Smooth muscle cell (in vitro differentiated cells): Measurements from ENCODE around the gene PDE4B. TPM values are rescaled to one million over a fixed set of nuclear protein-coding genes. Genes with fewer than 3 reads are reported as not detected.

Source experiments
- DNase-seq: peaks from one replicate; lab custom pipeline; 2025; ENCODE audit not compliant: unreplicated experiment; lab: John Stamatoyannopoulos, UW
- H2AFZ ChIP-seq: fragments of 200-600 bp; sonication (generic); 2 replicates; pipeline ENCODE4 v1.6.0; 2016; ENCODE audit warnings: antibody characterized with exemption, low read depth, mild to moderate bottlenecking
- H3F3A ChIP-seq: fragments of 200-600 bp; sonication (generic); 2 replicates; pipeline ENCODE4 v1.6.0; 2017; ENCODE audit warnings: antibody characterized with exemption, low read depth
- H3K27ac ChIP-seq: fragments of 200-600 bp; sonication (generic); 2 replicates; pipeline ENCODE4 v1.5.1; 2016; ENCODE audit warnings: low read depth, mild to moderate bottlenecking
- H3K27me3 ChIP-seq: fragments of 200-600 bp; sonication (generic); 2 replicates; pipeline ENCODE4 v1.6.1; 2016; ENCODE audit warnings: low read depth, mild to moderate bottlenecking
- H3K36me3 ChIP-seq: fragments of 200-600 bp; sonication (generic); 2 replicates; pipeline ENCODE4 v1.5.1; 2016; ENCODE audit warnings: low read depth
- H3K4me1 ChIP-seq: fragments of 200-600 bp; sonication (generic); 2 replicates; pipeline ENCODE4 v1.5.1; 2016; ENCODE audit warnings: low read depth
- H3K4me2 ChIP-seq: fragments of 200-600 bp; sonication (generic); 2 replicates; pipeline ENCODE4 v1.6.0; 2016; ENCODE audit warnings: mild to moderate bottlenecking
- H3K4me3 ChIP-seq: fragments of 200-600 bp; sonication (generic); 2 replicates; pipeline ENCODE4 v1.5.1; 2016; ENCODE audit warnings: mild to moderate bottlenecking
- H3K79me2 ChIP-seq: fragments of 200-600 bp; sonication (generic); 2 replicates; pipeline ENCODE4 v1.6.0; 2016; ENCODE audit warnings: low read depth, mild to moderate bottlenecking
- H3K9ac ChIP-seq: fragments of 200-600 bp; sonication (generic); 2 replicates; pipeline ENCODE4 v1.6.0; 2016; ENCODE audit warnings: low read depth
- H3K9me3 ChIP-seq: fragments of 200-600 bp; sonication (generic); replicated peaks from 2 replicates; pipeline ENCODE4 v1.5.1; 2016; ENCODE audit warnings: low read depth
- H4K20me1 ChIP-seq: fragments of 200-600 bp; sonication (generic); 2 replicates; pipeline ENCODE4 v1.6.0; 2016; ENCODE audit warnings: low read depth
- CTCF ChIP-seq: fragments of 200-600 bp; sonication (generic); IDR thresholded peaks from 2 replicates; pipeline ENCODE4 v1.5.1; 2017; ENCODE audit warnings: borderline replicate concordance, mild to moderate bottlenecking, antibody characterized with exemption; ENCODE audit not compliant: insufficient read depth, poor library complexity, severe bottlenecking
- WGBS: methylation state at CpG from one replicate; pipeline ENCODE4 v1.1.7; 2016; ENCODE audit warnings: low lambda C conversion rate; 5-methylcytosine and 5-hydroxymethylcytosine counted together
- polyA plus RNA-seq: library from polyadenylated mRNA; unstranded; fragments of >200 nt; fragmentation: Nextera tagmentation; extraction: Ambion mirVana; gene quantifications from 2 replicates; pipeline ENCODE4 v1.2.1, GENCODE V29; 2016
- total RNA-seq: library from RNA; depleted of rRNA; stranded (reverse); fragments of >200 nt; gene quantifications from 2 replicates; pipeline ENCODE4 v1.2.3, GENCODE V29; 2014

Gene PDE4B
- total and polyA plus RNA-seq, 2 experiments from 2014 or later: 18.5 to 24.8 TPM

- Histone ChIP-seq H3K9me3 (no peaks in the 10 kb centered on the region), H3K4me3 (no peak overlapping the region), H3K9ac (no peak overlapping the region), H4K20me1 (no peaks in the 10 kb centered on the region), H2AFZ (no peak overlapping the region), H3K4me2 (no peak overlapping the region), H3F3A (no peaks in the 10 kb centered on the region), H3K36me3 (no peaks in the 10 kb centered on the region), H3K27ac (no peak overlapping the region), H3K79me2 (no peaks in the 10 kb centered on the region), H3K4me1 (no peaks in the 10 kb centered on the region), H3K27me3 (peaks cover 3% of the 10 kb centered on the region)
- TF ChIP-seq CTCF: no peak
- DNase-seq: no peak
- WGBS: 84% methylated on average over 4 of the region's 4 CpGs
These were observed 19.1 kb upstream of the PDE4B start for GRCh38 chr1:65773391-65774123.

- Histone ChIP-seq H3F3A (no peaks in the 10 kb centered on the region), H3K4me1 (peaks cover 10% of the 10 kb centered on the region), H3K36me3 (no peaks in the 10 kb centered on the region), H3K79me2 (no peaks in the 10 kb centered on the region), H3K27ac (no peak overlapping the region), H4K20me1 (no peaks in the 10 kb centered on the region), H3K4me3 (no peak overlapping the region), H3K27me3 (peaks cover 39% of the 10 kb centered on the region), H3K4me2 (no peak overlapping the region), H3K9me3 (no peaks in the 10 kb centered on the region), H3K9ac (no peak overlapping the region), H2AFZ (no peak overlapping the region)
- TF ChIP-seq CTCF: no peak
- DNase-seq: no peak
These were observed 3.9 kb upstream of the PDE4B start for GRCh38 chr1:65788762-65789161.

- Histone ChIP-seq H3K4me1 (peaks cover 10% of the 10 kb centered on the region), H3K4me3 (no peak overlapping the region), H3K27ac (no peak overlapping the region), H3K27me3 (peaks cover 65% of the 10 kb centered on the region), H3K9ac (no peak overlapping the region), H4K20me1 (no peaks in the 10 kb centered on the region), H2AFZ (no peak overlapping the region), H3F3A (no peaks in the 10 kb centered on the region), H3K36me3 (no peaks in the 10 kb centered on the region), H3K9me3 (no peaks in the 10 kb centered on the region), H3K79me2 (no peaks in the 10 kb centered on the region), H3K4me2 (no peak overlapping the region)
- no peak for TF ChIP-seq CTCF
- WGBS: 84% methylated on average over 4 of the region's 4 CpGs
- DNase-seq: no peak
These were observed 1.3 kb upstream of the PDE4B start for GRCh38 chr1:65791396-65791795.
